Fibroblast of lung (primary cell): Measurements from ENCODE around the gene ARHGAP44.

ENCODE experiments used
- EZH2 ChIP-seq: IDR thresholded peaks from 2 replicates; pipeline ENCODE4 v1.5.1; 2012; ENCODE audit warnings: low read length, control low read depth, mild to moderate bottlenecking; ENCODE audit errors: missing control alignments
- TF ChIP-seq, protein P1 (sequence below), 2 donors: IDR thresholded peaks in 1 of 2; conservative IDR thresholded peaks in 1 of 2; 1 replicate in 1 of 2; 2 replicates in 1 of 2; pipeline ENCODE4 v1.5.1; 2011 to 2012; ENCODE audit warnings: low read length in 2 of 2, control low read depth in 1 of 2, inconsistent platforms in 1 of 2, low read depth in 1 of 2, mild to moderate bottlenecking in 1 of 2

DNA sequence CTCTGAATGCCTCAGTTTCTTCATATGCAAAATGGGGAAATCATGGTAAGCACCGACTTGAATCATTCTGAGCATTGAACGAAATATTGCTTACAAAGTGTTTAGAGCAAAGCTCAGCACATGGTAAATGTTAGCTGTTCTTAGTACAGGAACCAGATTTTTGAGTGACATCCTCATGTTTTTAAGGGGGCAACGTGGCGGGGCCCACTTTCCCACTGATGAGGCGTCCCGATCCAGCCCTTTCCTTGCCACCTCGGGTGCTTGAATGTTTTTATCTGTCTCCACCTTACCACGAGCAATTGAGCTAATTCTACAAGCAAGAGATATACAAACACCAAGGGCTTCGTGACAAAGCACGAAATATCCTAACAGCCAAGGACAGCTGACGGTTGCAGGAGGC, 178.7 kb downstream of the ARHGAP44 start:
- TF ChIP-seq, protein P1, sequence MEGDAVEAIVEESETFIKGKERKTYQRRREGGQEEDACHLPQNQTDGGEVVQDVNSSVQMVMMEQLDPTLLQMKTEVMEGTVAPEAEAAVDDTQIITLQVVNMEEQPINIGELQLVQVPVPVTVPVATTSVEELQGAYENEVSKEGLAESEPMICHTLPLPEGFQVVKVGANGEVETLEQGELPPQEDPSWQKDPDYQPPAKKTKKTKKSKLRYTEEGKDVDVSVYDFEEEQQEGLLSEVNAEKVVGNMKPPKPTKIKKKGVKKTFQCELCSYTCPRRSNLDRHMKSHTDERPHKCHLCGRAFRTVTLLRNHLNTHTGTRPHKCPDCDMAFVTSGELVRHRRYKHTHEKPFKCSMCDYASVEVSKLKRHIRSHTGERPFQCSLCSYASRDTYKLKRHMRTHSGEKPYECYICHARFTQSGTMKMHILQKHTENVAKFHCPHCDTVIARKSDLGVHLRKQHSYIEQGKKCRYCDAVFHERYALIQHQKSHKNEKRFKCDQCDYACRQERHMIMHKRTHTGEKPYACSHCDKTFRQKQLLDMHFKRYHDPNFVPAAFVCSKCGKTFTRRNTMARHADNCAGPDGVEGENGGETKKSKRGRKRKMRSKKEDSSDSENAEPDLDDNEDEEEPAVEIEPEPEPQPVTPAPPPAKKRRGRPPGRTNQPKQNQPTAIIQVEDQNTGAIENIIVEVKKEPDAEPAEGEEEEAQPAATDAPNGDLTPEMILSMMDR (conservative IDR thresholded peaks at IDR 0.05 in 1 of 2, IDR thresholded peaks at IDR 0.05 in 1 of 2; ENCODE audit: low read depth in 1 of 2, low read length in 2 of 2): no peak
- no peak for TF ChIP-seq EZH2
